ENCODE results near the gene THPO. TPM values are rescaled to one million over a fixed set of nuclear protein-coding genes. Genes with fewer than 3 reads are reported as not detected.

The THPO gene
- polyA plus RNA-seq, 1 experiment, result 0.36 TPM

DNA sequence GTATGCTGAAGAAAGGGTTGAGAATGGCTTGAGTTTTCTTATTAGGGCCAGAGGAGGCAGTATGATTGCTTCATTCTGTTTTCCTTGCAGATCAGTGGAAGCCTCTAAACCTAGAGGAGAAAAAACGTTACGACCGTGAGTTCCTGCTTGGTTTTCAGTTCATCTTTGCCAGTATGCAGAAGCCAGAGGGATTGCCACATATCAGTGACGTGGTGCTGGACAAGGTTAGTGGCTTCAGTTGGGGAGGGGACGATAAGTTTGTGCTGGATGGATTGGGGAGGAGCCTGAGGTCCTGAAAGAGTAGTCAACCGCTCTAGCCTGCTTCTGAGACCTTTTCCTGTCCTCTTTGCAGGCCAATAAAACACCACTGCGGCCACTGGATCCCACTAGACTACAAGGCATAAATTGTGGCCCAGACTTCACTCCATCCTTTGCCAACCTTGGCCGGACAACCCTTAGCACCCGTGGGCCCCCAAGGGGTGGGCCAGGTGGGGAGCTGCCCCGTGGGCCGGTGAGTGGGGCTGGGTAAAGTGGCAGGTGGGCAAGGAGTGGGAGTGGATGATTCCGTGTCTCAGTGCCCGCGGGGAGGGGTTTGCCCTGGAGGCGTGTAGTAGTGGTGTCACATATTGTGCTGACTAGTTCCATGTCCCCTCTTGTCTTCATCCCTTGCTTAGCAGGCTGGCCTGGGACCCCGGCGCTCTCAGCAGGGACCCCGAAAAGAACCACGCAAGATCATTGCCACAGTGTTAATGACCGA lies 55.1 kb downstream of the THPO start:
- POLR2A ChIA-PET, result interaction anchor here (0.6 kb wide), 1 partner anchor 23 kb away, joined by 3 read pairs; no protein-coding TSS in a partner anchor
- TF ChIP-seq, protein P1, sequence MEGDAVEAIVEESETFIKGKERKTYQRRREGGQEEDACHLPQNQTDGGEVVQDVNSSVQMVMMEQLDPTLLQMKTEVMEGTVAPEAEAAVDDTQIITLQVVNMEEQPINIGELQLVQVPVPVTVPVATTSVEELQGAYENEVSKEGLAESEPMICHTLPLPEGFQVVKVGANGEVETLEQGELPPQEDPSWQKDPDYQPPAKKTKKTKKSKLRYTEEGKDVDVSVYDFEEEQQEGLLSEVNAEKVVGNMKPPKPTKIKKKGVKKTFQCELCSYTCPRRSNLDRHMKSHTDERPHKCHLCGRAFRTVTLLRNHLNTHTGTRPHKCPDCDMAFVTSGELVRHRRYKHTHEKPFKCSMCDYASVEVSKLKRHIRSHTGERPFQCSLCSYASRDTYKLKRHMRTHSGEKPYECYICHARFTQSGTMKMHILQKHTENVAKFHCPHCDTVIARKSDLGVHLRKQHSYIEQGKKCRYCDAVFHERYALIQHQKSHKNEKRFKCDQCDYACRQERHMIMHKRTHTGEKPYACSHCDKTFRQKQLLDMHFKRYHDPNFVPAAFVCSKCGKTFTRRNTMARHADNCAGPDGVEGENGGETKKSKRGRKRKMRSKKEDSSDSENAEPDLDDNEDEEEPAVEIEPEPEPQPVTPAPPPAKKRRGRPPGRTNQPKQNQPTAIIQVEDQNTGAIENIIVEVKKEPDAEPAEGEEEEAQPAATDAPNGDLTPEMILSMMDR (IDR thresholded peaks at IDR 0.05; ENCODE audit: insufficient read depth, low read depth, low read length), result no peak
- CTCF ChIA-PET, result no interaction called here
- DNase-seq (ENCODE audit: low read depth), result no peak
- no peak overlapping the region for H3K4me3 ChIP-seq (ENCODE audit: low read depth, low read length)
- peaks cover 72% of the 10 kb centered on the region for H3K36me3 ChIP-seq (ENCODE audit: control insufficient read depth, insufficient read depth, low read length)
- no peaks in the 10 kb centered on the region for H3K27me3 ChIP-seq (ENCODE audit: control insufficient read depth, insufficient read depth, low read length)

Small RNAs within 50 kb of the gene (small RNA-seq; reads per million reads assigned to genes)
- 265 reads per million, percentile 94 among the genes with 10 or more reads in this experiment for gene SNORD66 (ENCODE audit: insufficient read length, low read depth, low replicate concordance)

Other genes starting within 250 kb of the THPO start
- gene EIF2B5, start 242.8 kb downstream of the THPO start, polyA plus RNA-seq (2011; rRNA removed), result 31.0 and 32.9 TPM in 2 replicates
- gene DVL3, start 222.8 kb downstream of the THPO start, polyA plus RNA-seq (2011; rRNA removed), result 24.4 and 33.9 TPM in 2 replicates
- 1,059 and 1,761 TPM in 2 replicates for gene AP2M1, start 203.4 kb downstream of the THPO start, polyA plus RNA-seq (2011; rRNA removed)
- gene ABCF3, start 192.0 kb downstream of the THPO start, polyA plus RNA-seq (2011; rRNA removed), result 65.2 and 82.8 TPM in 2 replicates
- not detected in 2 replicates for gene VWA5B2, start 148.6 kb downstream of the THPO start, polyA plus RNA-seq (2011; rRNA removed)
- gene ALG3, start 129.2 kb downstream of the THPO start, polyA plus RNA-seq (2011; rRNA removed), result 51.4 and 68.9 TPM in 2 replicates
- gene EEF1AKMT4, start 128.5 kb downstream of the THPO start, polyA plus RNA-seq (2011; rRNA removed), result 5.6 and 7.3 TPM in 2 replicates
- gene CAMK2N2, start 116.7 kb downstream of the THPO start, polyA plus RNA-seq (2011; rRNA removed), result 0.17 and 0.28 TPM in 2 replicates
- gene ECE2, start 102.2 kb downstream of the THPO start, polyA plus RNA-seq (2011; rRNA removed), result not detected in 2 replicates
- 262 and 330 TPM in 2 replicates for gene PSMD2, start 79.0 kb downstream of the THPO start, polyA plus RNA-seq (2011; rRNA removed)
- gene EIF4G1, start 63.6 kb downstream of the THPO start, polyA plus RNA-seq (2011; rRNA removed), result 222 and 370 TPM in 2 replicates
- gene FAM131A, start 40.6 kb downstream of the THPO start, polyA plus RNA-seq (2011; rRNA removed), result 5.4 and 9.3 TPM in 2 replicates
- gene CLCN2, start 16.6 kb downstream of the THPO start, polyA plus RNA-seq (2011; rRNA removed), result 1.6 and 2.6 TPM in 2 replicates
- 72.0 and 93.6 TPM in 2 replicates for gene POLR2H, start 16.5 kb downstream of the THPO start, polyA plus RNA-seq (2011; rRNA removed)
- gene CHRD, start 1.8 kb upstream of the THPO start, polyA plus RNA-seq (2011; rRNA removed), result 0.83 and 1.5 TPM in 2 replicates
- 1.1 and 3.3 TPM in 2 replicates for gene EPHB3, start 183.6 kb upstream of the THPO start, polyA plus RNA-seq (2011; rRNA removed)